Measurements from ENCODE around the gene TRAF7. TPM values are rescaled to one million over a fixed set of nuclear protein-coding genes. Genes with fewer than 3 reads are reported as not detected.
A peak's percentile ranks its signal among the peaks of the same experiment; 100 is the strongest.
"Not testable (repeated sequence)": the region's sequence is repeated elsewhere in the genome, so short reads cannot be mapped to it uniquely, and the experiment has no call there.

Gene TRAF7
- polyA plus RNA-seq, 3 donors: 5.9 to 41.9 (median 6.7) TPM

DNA sequence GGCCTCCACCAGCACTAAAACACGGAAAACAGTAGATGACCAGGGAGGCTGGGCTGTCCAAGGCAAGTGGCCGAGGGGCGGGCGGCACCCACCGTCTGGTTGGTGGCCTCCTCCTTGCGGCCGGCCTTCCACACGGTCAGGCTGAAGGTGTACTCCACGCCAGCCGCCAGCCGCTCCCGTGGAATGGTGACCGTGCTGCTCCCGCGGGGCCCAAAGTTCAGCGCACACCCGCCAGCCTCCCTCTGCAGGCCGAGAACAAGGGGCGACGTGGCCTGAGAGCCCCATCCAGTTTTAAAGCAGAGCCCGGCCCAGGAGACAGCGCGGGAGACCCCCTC, 47.8 kb upstream of the TRAF7 start:
- H3K9me3 ChIP-seq (replicated peaks in 1 of 2; ENCODE audit: control insufficient read depth in 1 of 2, insufficient read depth in 1 of 2, low read length in 2 of 2); H3K27me3 Mint-ChIP-seq (ENCODE audit: low read depth in 3 of 3); H3K9ac ChIP-seq (ENCODE audit: insufficient read depth, low read length, poor library complexity, severe bottlenecking); H3K27ac ChIP-seq (ENCODE audit: low read depth in 1 of 2, low read length in 2 of 2); H3K27me3 ChIP-seq (ENCODE audit: control insufficient read depth in 2 of 2, insufficient read depth in 2 of 2, low read length in 2 of 2); H3K79me2 ChIP-seq (ENCODE audit: insufficient read depth, low read length); H3K4me1 ChIP-seq (ENCODE audit: control insufficient read depth in 1 of 2, insufficient read depth in 2 of 2, low read length in 2 of 2); H3K4me2 ChIP-seq (replicated peaks; ENCODE audit: extremely low read depth, low read length, poor library complexity, severe bottlenecking); intact Hi-C loops (cut with micrococcal nuclease); DNase-seq; H3K9me3 Mint-ChIP-seq; H3K4me1 Mint-ChIP-seq; H2AFZ ChIP-seq (ENCODE audit: insufficient read depth, low read depth, low read length, poor library complexity, severe bottlenecking); H4K20me1 ChIP-seq (ENCODE audit: insufficient read depth, low read length); H3K4me3 Mint-ChIP-seq; H3K4me3 ChIP-seq (replicated peaks in 1 of 3; ENCODE audit: low read depth in 2 of 3, low read length in 3 of 3): not testable (repeated sequence)
- 93% methylated on average over 13 of the region's 23 CpGs for WGBS (ENCODE audit: insufficient coverage)
- H3K36me3 Mint-ChIP-seq: peaks cover 17 to 49% of the 10 kb centered on the region in 2 donors
- H3K27ac Mint-ChIP-seq: peak overlapping the region in 1 of 7 donors; percentile 40
- peaks cover 14 to 16% of the 10 kb centered on the region in 2 donors for H3K36me3 ChIP-seq (replicated peaks in 1 of 2; ENCODE audit: control insufficient read depth in 1 of 2, insufficient read depth in 2 of 2, low read length in 2 of 2)

DNA sequence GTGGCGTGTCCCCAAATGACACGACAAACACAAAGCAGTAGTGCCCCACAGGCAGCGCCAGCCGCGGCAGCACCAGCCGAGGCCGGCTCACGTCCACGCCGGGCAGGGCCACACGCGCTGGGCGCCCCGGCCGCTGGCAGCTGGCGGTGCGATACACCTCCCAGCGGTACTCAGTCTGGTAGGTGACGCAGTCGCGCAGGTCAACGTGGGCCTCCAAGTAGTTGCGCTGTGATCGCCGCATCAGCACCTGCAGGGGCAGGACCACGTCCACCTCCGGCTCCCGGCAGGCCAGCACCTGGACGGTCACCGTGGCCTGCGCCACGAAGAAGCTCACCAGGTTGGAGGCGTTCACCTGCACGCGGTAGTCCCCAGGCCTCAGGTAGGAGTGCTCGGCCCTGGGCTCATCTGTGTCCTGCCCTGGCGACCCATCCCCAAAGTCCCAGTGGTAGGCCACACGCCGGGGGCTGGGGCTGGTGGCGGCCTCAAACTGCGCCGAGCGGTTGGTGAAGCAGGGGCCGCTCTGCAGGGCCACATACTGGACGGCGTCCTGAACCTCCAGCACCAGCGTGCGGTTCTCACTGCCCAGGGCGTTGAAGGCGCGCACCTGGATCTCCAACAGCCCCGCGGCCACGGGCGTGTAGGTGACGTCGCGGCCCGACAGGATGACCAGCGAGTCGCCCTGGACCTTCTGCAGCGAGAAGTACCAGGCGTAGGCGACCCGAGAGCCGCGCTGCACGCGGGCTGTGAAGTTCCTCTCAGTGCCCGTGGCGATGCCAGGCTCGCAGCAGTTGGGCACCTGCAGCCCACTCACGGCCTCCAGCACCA, 46.9 kb upstream of the TRAF7 start:
- H3K79me2 ChIP-seq (ENCODE audit: insufficient read depth, low read length); DNase-seq; H3K27me3 ChIP-seq (ENCODE audit: control insufficient read depth in 2 of 2, insufficient read depth in 2 of 2, low read length in 2 of 2); H3K4me3 Mint-ChIP-seq; H2AFZ ChIP-seq (ENCODE audit: insufficient read depth, low read depth, low read length, poor library complexity, severe bottlenecking); H3K4me1 ChIP-seq (ENCODE audit: control insufficient read depth in 1 of 2, insufficient read depth in 2 of 2, low read length in 2 of 2); intact Hi-C loops (cut with micrococcal nuclease); H3K4me3 ChIP-seq (replicated peaks in 1 of 3; ENCODE audit: low read depth in 2 of 3, low read length in 3 of 3); H4K20me1 ChIP-seq (ENCODE audit: insufficient read depth, low read length); H3K27me3 Mint-ChIP-seq (ENCODE audit: low read depth in 3 of 3); H3K4me2 ChIP-seq (replicated peaks; ENCODE audit: extremely low read depth, low read length, poor library complexity, severe bottlenecking); H3K9ac ChIP-seq (ENCODE audit: insufficient read depth, low read length, poor library complexity, severe bottlenecking); H3K27ac ChIP-seq (ENCODE audit: low read depth in 1 of 2, low read length in 2 of 2); H3K27ac Mint-ChIP-seq; H3K4me1 Mint-ChIP-seq; H3K9me3 Mint-ChIP-seq; H3K9me3 ChIP-seq (replicated peaks in 1 of 2; ENCODE audit: control insufficient read depth in 1 of 2, insufficient read depth in 1 of 2, low read length in 2 of 2): not testable (repeated sequence)
- peaks cover 17 to 45% of the 10 kb centered on the region in 2 donors for H3K36me3 Mint-ChIP-seq
- H3K36me3 ChIP-seq (replicated peaks in 1 of 2; ENCODE audit: control insufficient read depth in 1 of 2, insufficient read depth in 2 of 2, low read length in 2 of 2): peaks cover 16% of the 10 kb centered on the region in 2 donors
- WGBS (ENCODE audit: insufficient coverage): 97% methylated on average over 61 of the region's 73 CpGs

DNA sequence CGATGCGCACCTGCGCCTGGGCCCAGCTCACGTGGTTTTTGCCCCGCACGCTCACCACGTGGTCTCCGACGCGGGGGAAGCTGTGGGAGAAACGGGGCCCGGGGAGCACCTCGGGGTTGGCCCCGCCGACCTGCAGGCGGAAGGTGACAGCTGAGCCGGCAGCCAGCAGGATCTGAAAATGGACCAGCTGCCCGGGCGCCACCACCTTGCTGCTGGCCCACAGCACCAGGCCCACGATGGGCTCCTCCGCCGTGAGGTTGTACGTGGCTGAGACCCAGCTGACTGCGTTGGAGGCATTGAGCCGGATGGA, 46.4 kb upstream of the TRAF7 start:
- H3K9ac ChIP-seq (ENCODE audit: insufficient read depth, low read length, poor library complexity, severe bottlenecking); H3K27me3 ChIP-seq (ENCODE audit: control insufficient read depth in 2 of 2, insufficient read depth in 2 of 2, low read length in 2 of 2); H3K27me3 Mint-ChIP-seq (ENCODE audit: low read depth in 3 of 3); H4K20me1 ChIP-seq (ENCODE audit: insufficient read depth, low read length); H3K79me2 ChIP-seq (ENCODE audit: insufficient read depth, low read length); H3K9me3 Mint-ChIP-seq; H2AFZ ChIP-seq (ENCODE audit: insufficient read depth, low read depth, low read length, poor library complexity, severe bottlenecking); intact Hi-C loops (cut with micrococcal nuclease); H3K4me2 ChIP-seq (replicated peaks; ENCODE audit: extremely low read depth, low read length, poor library complexity, severe bottlenecking); H3K4me1 ChIP-seq (ENCODE audit: control insufficient read depth in 1 of 2, insufficient read depth in 2 of 2, low read length in 2 of 2); DNase-seq; H3K27ac Mint-ChIP-seq; H3K4me3 Mint-ChIP-seq; H3K9me3 ChIP-seq (replicated peaks in 1 of 2; ENCODE audit: control insufficient read depth in 1 of 2, insufficient read depth in 1 of 2, low read length in 2 of 2); H3K4me1 Mint-ChIP-seq; H3K27ac ChIP-seq (ENCODE audit: low read depth in 1 of 2, low read length in 2 of 2); H3K4me3 ChIP-seq (replicated peaks in 1 of 3; ENCODE audit: low read depth in 2 of 3, low read length in 3 of 3): not testable (repeated sequence)
- peaks cover 19 to 44% of the 10 kb centered on the region in 2 donors for H3K36me3 Mint-ChIP-seq
- 94% methylated on average over 25 of the region's 25 CpGs for WGBS (ENCODE audit: insufficient coverage)
- peaks cover 16 to 19% of the 10 kb centered on the region in 2 donors for H3K36me3 ChIP-seq (replicated peaks in 1 of 2; ENCODE audit: control insufficient read depth in 1 of 2, insufficient read depth in 2 of 2, low read length in 2 of 2)

DNA sequence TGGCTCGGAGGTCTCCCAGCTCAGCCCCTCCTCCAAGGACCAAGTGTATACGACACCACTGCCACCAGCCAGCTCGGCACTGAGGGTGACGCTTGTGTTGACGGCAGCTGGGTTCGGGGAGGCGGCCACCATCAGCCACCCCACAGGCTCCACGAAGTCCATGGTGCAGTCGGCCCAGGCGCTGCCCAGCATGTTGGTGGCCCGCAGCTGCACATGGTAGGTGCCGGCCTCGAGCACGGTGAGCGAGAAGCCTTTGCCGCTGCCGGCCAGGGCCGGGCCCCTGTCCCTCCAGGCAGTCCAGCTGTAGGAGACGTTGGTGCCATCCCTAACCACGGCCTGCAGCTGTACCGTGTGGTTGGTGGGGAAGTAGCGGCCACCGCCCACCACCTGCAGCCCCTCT, 45.7 kb upstream of the TRAF7 start:
- H3K9me3 Mint-ChIP-seq; H3K27ac Mint-ChIP-seq; intact Hi-C loops (cut with micrococcal nuclease): not testable (repeated sequence)

More for the DNA sequence above, 45.7 kb upstream of the TRAF7 start:
- H3K4me1 Mint-ChIP-seq; H3K79me2 ChIP-seq (ENCODE audit: insufficient read depth, low read length); H3K4me1 ChIP-seq (ENCODE audit: control insufficient read depth in 1 of 2, insufficient read depth in 2 of 2, low read length in 2 of 2); H3K27ac ChIP-seq (ENCODE audit: low read depth in 1 of 2, low read length in 2 of 2); H3K27me3 ChIP-seq (ENCODE audit: control insufficient read depth in 2 of 2, insufficient read depth in 2 of 2, low read length in 2 of 2); H3K9ac ChIP-seq (ENCODE audit: insufficient read depth, low read length, poor library complexity, severe bottlenecking); H2AFZ ChIP-seq (ENCODE audit: insufficient read depth, low read depth, low read length, poor library complexity, severe bottlenecking); H3K27me3 Mint-ChIP-seq (ENCODE audit: low read depth in 3 of 3); H3K9me3 ChIP-seq (replicated peaks in 1 of 2; ENCODE audit: control insufficient read depth in 1 of 2, insufficient read depth in 1 of 2, low read length in 2 of 2); H3K4me3 ChIP-seq (replicated peaks in 1 of 3; ENCODE audit: low read depth in 2 of 3, low read length in 3 of 3); DNase-seq; H3K4me3 Mint-ChIP-seq; H4K20me1 ChIP-seq (ENCODE audit: insufficient read depth, low read length); H3K4me2 ChIP-seq (replicated peaks; ENCODE audit: extremely low read depth, low read length, poor library complexity, severe bottlenecking): not testable (repeated sequence)
- peaks cover 16 to 21% of the 10 kb centered on the region in 2 donors for H3K36me3 ChIP-seq (replicated peaks in 1 of 2; ENCODE audit: control insufficient read depth in 1 of 2, insufficient read depth in 2 of 2, low read length in 2 of 2)
- H3K36me3 Mint-ChIP-seq: peaks cover 19 to 45% of the 10 kb centered on the region in 2 donors
- WGBS (ENCODE audit: insufficient coverage): 98% methylated on average over 13 of the region's 23 CpGs

All from CD14-positive monocyte (primary cell).